H1 (cell line): ENCODE measurements around the gene PIGZ. TPM values are rescaled to one million over a fixed set of nuclear protein-coding genes. Genes with fewer than 3 reads are reported as not detected.
A peak's percentile ranks its signal among the peaks of the same experiment; 100 is the strongest.

ENCODE experiments used
- CTCF ChIA-PET: fragments of 300-600 bp; sonication (Branson Sonifier 250); formaldehyde crosslinking; loops from one replicate; lab custom pipeline; 2021; ENCODE audit not compliant: partially characterized antibody; lab: Charles Lee
- POLR2A ChIA-PET: fragments of 300-600 bp; sonication (Branson Sonifier 250); formaldehyde crosslinking; loops from one replicate; lab custom pipeline; 2021; ENCODE audit warnings: inconsistent platforms; ENCODE audit not compliant: partially characterized antibody; lab: Charles Lee
- DNase-seq, 2 experiments: peaks; one replicate each; pipeline versions ENCODE4 v3.0.0 to v3.0.0-alpha.2; 2010 to 2022; ENCODE audit warnings: low spot score in 2 of 2, low read depth in 1 of 2, mixed read lengths in 1 of 2
- FAIRE-seq: peaks from 2 replicates; lab custom pipeline; 2011; peaks lifted over from hg19 to GRCh38; lab: Jason Lieb, UNC
- H2AFZ ChIP-seq: 2 replicates; pipeline ENCODE4 v1.8.1; 2012; ENCODE audit warnings: low read length, inconsistent platforms
- H2AK5ac ChIP-seq: 2 replicates; pipeline ENCODE4 v1.6.1; 2013; ENCODE audit warnings: low read depth, low read length
- H2BK120ac ChIP-seq: replicated peaks from 2 replicates; pipeline ENCODE3; 2013; ENCODE audit warnings: low read depth, low read length, inconsistent platforms
- H2BK12ac ChIP-seq: 2 replicates; pipeline ENCODE4 v1.6.1; 2013; ENCODE audit warnings: low read depth, low read length
- H2BK15ac ChIP-seq: 2 replicates; pipeline ENCODE4 v1.6.1; 2013; ENCODE audit warnings: low read length
- H2BK20ac ChIP-seq: 2 replicates; pipeline ENCODE4 v1.6.1; 2013; ENCODE audit warnings: low read length
- H2BK5ac ChIP-seq: 2 replicates; pipeline ENCODE4 v1.6.1; 2013; ENCODE audit warnings: low read depth, low read length
- H3K14ac ChIP-seq: 2 replicates; pipeline ENCODE4 v1.6.1; 2013; ENCODE audit warnings: inconsistent platforms; ENCODE audit not compliant: insufficient read length
- H3K18ac ChIP-seq: 2 replicates; pipeline ENCODE4 v1.6.1; 2013; ENCODE audit warnings: low read length; ENCODE audit errors: extremely low read depth
- H3K23ac ChIP-seq: 2 replicates; pipeline ENCODE4 v1.6.1; 2013; ENCODE audit warnings: inconsistent platforms; ENCODE audit not compliant: insufficient read length
- H3K23me2 ChIP-seq: 2 replicates; pipeline ENCODE4 v1.6.1; 2013; ENCODE audit warnings: low read depth, low read length
- H3K27ac ChIP-seq: 2 replicates; pipeline ENCODE4 v1.6.1; 2011; ENCODE audit warnings: low read depth, low read length, inconsistent platforms
- H3K27me3 ChIP-seq, 4 experiments: replicated peaks in 1 of 4; 1 replicate in 1 of 4; 2 replicates in 3 of 4; pipeline versions ENCODE4 v1.6.1 to v1.8.1; 2011 to 2013; ENCODE audit warnings: low read length in 3 of 4, mild to moderate bottlenecking in 3 of 4, inconsistent platforms in 2 of 4, mixed read lengths in 2 of 4, moderate library complexity in 1 of 4; ENCODE audit not compliant: control insufficient read depth in 3 of 4, insufficient read depth in 3 of 4; ENCODE audit errors: extremely low read depth in 1 of 4
- H3K36me3 ChIP-seq, 4 experiments: 2 replicates each; pipeline versions ENCODE4 v1.6.1 to v1.8.1; 2011 to 2013; ENCODE audit warnings: mild to moderate bottlenecking in 4 of 4, low read length in 3 of 4, moderate library complexity in 2 of 4, control low read depth in 1 of 4, inconsistent platforms in 1 of 4; ENCODE audit not compliant: insufficient read depth in 4 of 4, control insufficient read depth in 2 of 4
- H3K4ac ChIP-seq: replicated peaks from 2 replicates; pipeline ENCODE3; 2013; ENCODE audit warnings: low read length, low read depth, mixed read lengths, inconsistent platforms; ENCODE audit not compliant: insufficient read length
- H3K4me1 ChIP-seq, 4 experiments: replicated peaks in 1 of 4; 1 replicate in 1 of 4; 2 replicates in 3 of 4; pipeline versions ENCODE4 v1.6.1 to v1.8.1; 2011 to 2013; ENCODE audit warnings: low read length in 3 of 4, inconsistent platforms in 2 of 4, mixed read lengths in 1 of 4; ENCODE audit not compliant: insufficient read depth in 4 of 4, control insufficient read depth in 3 of 4
- H3K4me2 ChIP-seq, 2 experiments: 2 replicates each; pipeline versions ENCODE4 v1.6.1 to v1.8.1; 2011 to 2013; ENCODE audit warnings: low read depth in 2 of 2, low read length in 2 of 2, control low read depth in 1 of 2, inconsistent platforms in 1 of 2, mild to moderate bottlenecking in 1 of 2; ENCODE audit not compliant: insufficient read depth in 1 of 2
- H3K4me3 ChIP-seq, 4 experiments: fragments of 200-600, 300-600 bp in 1 of 4; sonication (generic), shearing (Covaris generic), sonication (Bioruptor Twin) in 1 of 4; 2 replicates each; pipeline versions ENCODE4 v1.5.1 to v1.8.1; 2011 to 2016; ENCODE audit warnings: low read length in 4 of 4, low read depth in 3 of 4, control low read depth in 2 of 4, inconsistent platforms in 2 of 4, mild to moderate bottlenecking in 2 of 4, mixed read lengths in 1 of 4, moderate library complexity in 1 of 4; ENCODE audit not compliant: insufficient read depth in 2 of 4; ENCODE audit errors: extremely low read depth in 1 of 4
- H3K56ac ChIP-seq: replicated peaks from 2 replicates; pipeline ENCODE3; 2013; ENCODE audit warnings: low read depth, mild to moderate bottlenecking, mixed read lengths, low read length, inconsistent platforms; ENCODE audit not compliant: insufficient read length
- H3K79me1 ChIP-seq: 2 replicates; pipeline ENCODE4 v1.6.1; 2013; ENCODE audit warnings: low read depth, low read length, control low read depth
- H3K79me2 ChIP-seq, 2 experiments: 2 replicates each; pipeline versions ENCODE4 v1.6.1 to v1.8.1; 2012 to 2013; ENCODE audit warnings: low read length in 2 of 2, mild to moderate bottlenecking in 2 of 2, inconsistent platforms in 1 of 2; ENCODE audit not compliant: insufficient read depth in 2 of 2, control insufficient read depth in 1 of 2
- H3K9ac ChIP-seq, 4 experiments: replicated peaks in 1 of 4; 1 replicate in 1 of 4; 2 replicates in 3 of 4; pipeline versions ENCODE4 v1.6.1 to v1.8.1; 2011 to 2013; ENCODE audit warnings: low read depth in 3 of 4, low read length in 3 of 4, control low read depth in 2 of 4, mild to moderate bottlenecking in 2 of 4, moderate library complexity in 2 of 4, inconsistent platforms in 1 of 4; ENCODE audit errors: extremely low read depth in 1 of 4
- H3K9me3 ChIP-seq, 2 experiments: 2 replicates each; pipeline versions ENCODE4 v1.6.1 to v1.8.1; 2012 to 2013; ENCODE audit warnings: mild to moderate bottlenecking in 2 of 2, moderate library complexity in 2 of 2, control low read depth in 1 of 2, inconsistent platforms in 1 of 2, low read depth in 1 of 2, low read length in 1 of 2, mixed read lengths in 1 of 2; ENCODE audit not compliant: insufficient read depth in 2 of 2
- H4K20me1 ChIP-seq, 2 experiments: replicated peaks in 1 of 2; 2 replicates each; pipeline versions ENCODE3 to v1.8.1; 2011 to 2013; ENCODE audit warnings: inconsistent platforms in 2 of 2, low read length in 2 of 2, mild to moderate bottlenecking in 1 of 2; ENCODE audit not compliant: insufficient read depth in 2 of 2, control insufficient read depth in 1 of 2
- H4K5ac ChIP-seq: 2 replicates; pipeline ENCODE4 v1.6.1; 2013; ENCODE audit warnings: low read length, low read depth, mixed read lengths, inconsistent platforms; ENCODE audit not compliant: insufficient read length
- H4K8ac ChIP-seq: 2 replicates; pipeline ENCODE4 v1.8.0; 2013; ENCODE audit warnings: mild to moderate bottlenecking, moderate library complexity, low read length, inconsistent platforms; ENCODE audit not compliant: insufficient read depth; ENCODE audit errors: extremely low read depth
- H4K91ac ChIP-seq: replicated peaks from 2 replicates; pipeline ENCODE3; 2013; ENCODE audit warnings: low read length, mixed read lengths, inconsistent platforms; ENCODE audit not compliant: insufficient read length
- ATF2 ChIP-seq: IDR thresholded peaks from 2 replicates; pipeline ENCODE4 v1.6.1; 2012; ENCODE audit warnings: low read length, inconsistent platforms
- BRCA1 ChIP-seq: IDR thresholded peaks from 2 replicates; pipeline ENCODE4 v1.6.1; 2012; ENCODE audit warnings: low read depth, low read length, improper control_type of control experiment
- CBX8 ChIP-seq: fragments of 300-800, 300-1000 bp; sonication (generic); IDR thresholded peaks from 2 replicates; pipeline ENCODE4 v1.7.1; 2016; ENCODE audit warnings: low read depth, low read length, borderline replicate concordance
- CHD1 ChIP-seq: IDR thresholded peaks from 2 replicates; pipeline ENCODE4 v1.6.1; 2012; ENCODE audit warnings: low read depth, low read length, improper control_type of control experiment
- CTBP2 ChIP-seq: IDR thresholded peaks from 2 replicates; pipeline ENCODE4 v1.7.0; 2011; ENCODE audit warnings: borderline replicate concordance, mild to moderate bottlenecking, moderate library complexity, mixed read lengths, low read length; ENCODE audit not compliant: insufficient read depth, insufficient read length
- EP300 ChIP-seq, 2 experiments: IDR thresholded peaks; 1 replicate in 1 of 2; 2 replicates in 1 of 2; pipeline ENCODE4 v1.6.1; 2011 to 2012; ENCODE audit warnings: low read depth in 2 of 2, low read length in 2 of 2, mild to moderate bottlenecking in 2 of 2, borderline replicate concordance in 1 of 2, inconsistent platforms in 1 of 2, moderate library complexity in 1 of 2
- SAP30 ChIP-seq: fragments of 300-600 bp; sonication (generic); IDR thresholded peaks from 2 replicates; pipeline ENCODE4 v1.7.1; 2012; ENCODE audit warnings: low read length, moderate library complexity, mild to moderate bottlenecking, inconsistent platforms; ENCODE audit not compliant: insufficient read depth, insufficient replicate concordance
- SP1 ChIP-seq: IDR thresholded peaks from 2 replicates; pipeline ENCODE4 v1.6.1; 2011; ENCODE audit warnings: low read depth, low read length
- TEAD4 ChIP-seq: IDR thresholded peaks from 2 replicates; pipeline ENCODE4 v1.6.1; 2012; ENCODE audit warnings: low read depth, low read length, inconsistent platforms, mixed read lengths
- WGBS, 2 experiments: shearing (Covaris generic) in 1 of 2; methylation state at CpG; one replicate each; pipeline versions ENCODE4 v1.1.6 to v1.1.7; 2013 to 2015; ENCODE audit warnings: low lambda C conversion rate in 2 of 2, mixed read lengths in 2 of 2, inconsistent platforms in 1 of 2, low coverage in 1 of 2, missing lambda C conversion rate in 1 of 2; ENCODE audit not compliant: insufficient replicate concordance in 2 of 2, insufficient coverage in 1 of 2, insufficient read length in 1 of 2; ENCODE audit errors: extremely low coverage in 1 of 2, missing lambda C conversion rate in 1 of 2; 5-methylcytosine and 5-hydroxymethylcytosine counted together
- polyA plus RNA-seq, 7 experiments: library from polyadenylated mRNA; depleted of rRNA in 3 of 7; stranded (reverse) in 5 of 7; unstranded in 2 of 7; fragments of >200 nt in 5 of 7; fragments of 200-250 nt in 2 of 7; gene quantifications; 1 replicate in 5 of 7; 2 replicates in 1 of 7; 4 replicates in 1 of 7; pipeline versions ENCODE4 v1.2.1 to v1.2.3, GENCODE V29; 2011 to 2013; ENCODE audit warnings: missing spikeins in 2 of 7, mixed read lengths in 2 of 7
- total RNA-seq: library from RNA; stranded (reverse); fragmentation: NEBNext Ultra II Directional; extraction: Animal tissue kit (Norgen Biotek cat#: 25700); gene quantifications from 2 replicates; pipeline ENCODE4 v1.2.1, GENCODE V29; 2021

PIGZ gene
- total and polyA plus RNA-seq, 2 of the 8 experiments (the other 6 are each of a cell fraction or from before 2014, with no cell fraction given): 0.32 TPM; not detected in 1

DNA sequence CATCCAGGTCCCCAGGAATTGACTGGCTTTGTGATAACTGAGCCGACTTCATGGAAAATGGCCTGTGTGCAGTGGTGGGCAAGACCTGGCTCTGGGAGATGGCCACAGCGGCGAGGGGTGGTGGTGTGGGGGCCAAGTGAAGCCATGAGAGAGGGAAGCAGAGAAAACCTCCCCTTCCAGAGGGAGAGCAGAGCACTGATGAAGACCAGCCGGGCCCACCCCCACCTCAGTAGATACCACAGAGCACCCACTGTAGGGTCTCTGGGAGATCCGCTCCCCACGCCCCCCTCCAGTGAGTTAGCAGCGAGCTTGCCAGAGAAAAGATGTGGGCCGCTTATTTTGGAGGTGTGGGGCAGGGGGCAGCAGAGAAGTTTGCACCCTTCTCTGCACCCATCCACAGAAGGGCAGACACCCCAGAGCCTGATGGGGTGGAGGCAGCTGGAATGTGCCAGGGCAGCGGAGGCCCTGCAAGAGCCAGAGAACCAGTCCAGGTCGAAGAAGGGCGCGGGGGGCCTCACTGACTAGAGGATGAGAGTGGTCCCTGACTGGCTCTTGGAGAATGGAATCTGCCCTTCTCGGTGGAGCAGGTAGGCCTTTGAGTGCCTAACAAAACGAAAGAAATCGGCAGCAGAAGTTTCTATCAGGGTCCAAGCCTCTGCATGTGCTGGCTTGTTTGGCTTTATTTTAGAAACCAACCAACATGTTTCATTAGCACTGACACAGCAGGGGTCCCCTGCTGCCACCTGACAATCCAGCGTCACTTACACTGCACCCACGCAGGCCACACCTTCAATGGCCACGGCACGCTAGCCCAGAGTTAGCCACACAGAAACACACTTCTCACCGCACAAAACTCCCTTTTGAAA, 32.7 kb upstream of the PIGZ start:
- no peak overlapping the region for H2AFZ ChIP-seq
- no peak for TF ChIP-seq CHD1
- TF ChIP-seq ATF2: no peak
- TF ChIP-seq CTBP2: no peak
- TF ChIP-seq TEAD4: no peak
- TF ChIP-seq SAP30: no peak
- TF ChIP-seq BRCA1: no peak
- TF ChIP-seq EP300 (IDR thresholded peaks at IDR 0.05; ENCODE audit: borderline replicate concordance in 1 of 2, low read depth in 2 of 2, low read length in 2 of 2): no peak
- no peak for TF ChIP-seq CBX8
- no peak for TF ChIP-seq SP1

More for the DNA sequence above, 32.7 kb upstream of the PIGZ start:
- no peaks in the 10 kb centered on the region for H3K9me3 ChIP-seq
- no peak for FAIRE-seq
- H3K18ac ChIP-seq: no peak overlapping the region; the same call in 1 of the 2 replicates
- POLR2A ChIA-PET: no interaction called here
- DNase-seq: no peak
- H4K91ac ChIP-seq: no peak overlapping the region
- no peak overlapping the region for H4K5ac ChIP-seq
- no peak overlapping the region for H2BK120ac ChIP-seq
- peaks cover 6% of the 10 kb centered on the region for H3K23me2 ChIP-seq
- H3K79me1 ChIP-seq: no peaks in the 10 kb centered on the region
- peaks cover 3 to 7% (median 6%) of the 10 kb centered on the region in 4 experiments for H3K4me1 ChIP-seq
- no peaks in the 10 kb centered on the region for H3K36me3 ChIP-seq
- H4K8ac ChIP-seq: peak overlapping the region; percentile 54
- no peak overlapping the region for H3K4me2 ChIP-seq
- no peak overlapping the region for H3K23ac ChIP-seq
- 0 out of 2 replicates have a peak overlapping the region, but pooled peaks have one; percentile 17 for H2AK5ac ChIP-seq
- 0 out of 2 replicates have a peak overlapping the region, but pooled peaks have one; percentile 29 for H2BK20ac ChIP-seq
- H4K20me1 ChIP-seq: no peaks in the 10 kb centered on the region
- CTCF ChIA-PET: interaction anchor here (0.7 to 19.7 kb wide), 4 partner anchors 9 to 23 kb away, joined by 3 to 245 read pairs (median 7); partner anchors contain the start of gene MELTF
- no peak overlapping the region for H3K14ac ChIP-seq
- WGBS, 2 experiments: 93% methylated on average over 19 of the region's 20 CpGs; no CpG with 5 or more reads in 1 of the 2 experiments
- H3K9ac ChIP-seq: no peak overlapping the region
- H3K4ac ChIP-seq: no peak overlapping the region
- H3K27ac ChIP-seq: no peak overlapping the region
- H3K4me3 ChIP-seq: no peak overlapping the region
- H3K56ac ChIP-seq: no peak overlapping the region
- no peak overlapping the region for H2BK15ac ChIP-seq
- H3K27me3 ChIP-seq: peaks cover 0 to 17% (median 17%) of the 10 kb centered on the region in 4 experiments; a peak in 6 of 7 replicates
- no peak overlapping the region; the same call in 1 of the 2 replicates for H2BK5ac ChIP-seq
- H3K79me2 ChIP-seq: no peaks in the 10 kb centered on the region
- 0 out of 2 replicates have a peak overlapping the region, but pooled peaks have one; percentile 39 for H2BK12ac ChIP-seq
